ENCODE results near the gene ANKRD63. TPM values are rescaled to one million over a fixed set of nuclear protein-coding genes. Genes with fewer than 3 reads are reported as not detected.

ANKRD63 gene
- polyA plus RNA-seq, 1 experiment: not detected

- Histone ChIP-seq H3K27ac (ENCODE audit: low read depth, low read length) (no peak overlapping the region), H3K4me3 (ENCODE audit: low read depth, low read length) (no peak overlapping the region), H3K27me3 (ENCODE audit: control insufficient read depth, insufficient read depth, low read length) (peaks cover 16% of the 10 kb centered on the region), H3K9me3 (ENCODE audit: control insufficient read depth, insufficient read depth, low read length) (no peaks in the 10 kb centered on the region)
- DNase-seq (ENCODE audit: low read depth, low spot score): no peak
- no peak for TF ChIP-seq CTCF (IDR thresholded peaks at IDR 0.05; ENCODE audit: low read depth, low read length)
- ChIA-PET CTCF (interaction anchor here (0.6 to 3.2 kb wide), 3 partner anchors 11 to 21 kb away, joined by 3 to 22 read pairs (median 3); no protein-coding TSS in a partner anchor), POLR2A (no interaction called here)
Measured at GRCh38 chr15:40258544-40258943, 24.3 kb downstream of the ANKRD63 start.

- Histone ChIP-seq H3K4me3 (ENCODE audit: low read depth, low read length) (no peak overlapping the region), H3K27me3 (ENCODE audit: control insufficient read depth, insufficient read depth, low read length) (peaks cover 23% of the 10 kb centered on the region), H3K27ac (ENCODE audit: low read depth, low read length) (no peak overlapping the region), H3K9me3 (ENCODE audit: control insufficient read depth, insufficient read depth, low read length) (no peaks in the 10 kb centered on the region)
- ChIA-PET POLR2A (no interaction called here), CTCF (interaction anchor here (0.6 to 3.2 kb wide), 3 partner anchors 12 to 21 kb away, joined by 3 to 22 read pairs (median 3); no protein-coding TSS in a partner anchor)
- DNase-seq (ENCODE audit: low read depth, low spot score): no peak
- no peak for TF ChIP-seq CTCF (IDR thresholded peaks at IDR 0.05; ENCODE audit: low read depth, low read length)
Measured at GRCh38 chr15:40257656-40258450, 25.0 kb downstream of the ANKRD63 start.

DNA sequence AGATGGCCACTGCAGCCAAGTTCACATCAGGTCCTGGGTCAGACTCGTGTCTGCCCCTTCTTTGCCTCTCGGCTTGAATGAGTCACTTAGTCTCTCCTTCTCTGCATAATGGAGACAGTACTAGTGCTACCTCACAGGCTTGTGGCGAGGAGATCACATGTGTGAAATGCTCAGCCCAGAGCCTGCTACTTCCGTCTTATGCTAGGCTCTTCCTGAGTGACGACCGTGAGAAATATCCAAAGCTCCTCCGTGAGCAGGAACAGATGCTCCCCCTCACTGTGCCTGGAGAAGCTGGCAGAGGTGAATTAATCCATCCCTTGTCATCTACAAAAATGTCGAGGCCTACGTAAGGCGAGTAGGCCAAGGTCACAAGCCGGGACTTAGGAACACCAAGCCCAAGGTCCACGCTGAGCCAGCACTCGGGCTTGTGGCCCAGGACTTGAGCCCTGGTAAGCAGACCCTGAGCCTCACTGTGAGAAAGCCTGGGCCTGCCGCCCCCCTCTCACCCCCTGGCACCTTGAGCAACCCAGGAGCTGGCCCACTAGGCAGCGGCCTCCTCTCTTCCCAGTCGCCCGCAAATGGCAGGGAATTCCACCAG lies 26.1 kb downstream of the ANKRD63 start:
- CTCF ChIA-PET: interaction anchor here (3.2 kb wide), 1 partner anchor 17 kb away, joined by 22 read pairs; no protein-coding TSS in a partner anchor

DNA sequence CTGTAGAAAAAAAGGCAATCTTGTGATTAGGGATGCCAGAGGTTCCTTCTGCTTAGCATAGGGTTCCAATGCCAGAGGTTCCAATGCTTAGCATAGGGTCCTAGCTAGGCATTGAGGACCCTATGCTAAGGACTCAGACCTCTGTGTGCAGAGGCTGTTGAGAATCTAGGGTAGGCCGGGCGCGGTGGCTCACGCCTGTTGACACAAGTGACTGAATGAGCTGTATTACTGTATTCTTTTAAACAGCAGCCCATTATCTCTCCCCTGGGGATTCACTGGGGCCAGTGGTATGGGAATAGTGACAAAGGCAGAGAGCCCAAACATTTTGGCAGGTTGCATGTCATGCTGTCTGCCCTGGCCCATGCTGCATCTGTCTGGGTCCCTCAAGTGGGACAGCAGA lies 27.8 kb downstream of the ANKRD63 start:
- POLR2A ChIA-PET: no interaction called here
- Histone ChIP-seq H3K27me3 (ENCODE audit: control insufficient read depth, insufficient read depth, low read length) (peaks cover 48% of the 10 kb centered on the region), H3K9me3 (ENCODE audit: control insufficient read depth, insufficient read depth, low read length) (no peaks in the 10 kb centered on the region), H3K27ac (ENCODE audit: low read depth, low read length) (no peak overlapping the region), H3K4me3 (ENCODE audit: low read depth, low read length) (no peak overlapping the region)
- CTCF ChIA-PET: interaction anchor here (1.6 to 2.4 kb wide), 3 partner anchors 19 to 38 kb away, joined by 6 to 19 read pairs (median 8); no protein-coding TSS in a partner anchor
- no peak for DNase-seq (ENCODE audit: low read depth, low spot score)
- no peak for TF ChIP-seq CTCF (IDR thresholded peaks at IDR 0.05; ENCODE audit: low read depth, low read length)

More for the DNA sequence above, 26.1 kb downstream of the ANKRD63 start:
- no peak overlapping the region for H3K27ac ChIP-seq (ENCODE audit: low read depth, low read length)
- no peak for DNase-seq (ENCODE audit: low read depth, low spot score)
- no peaks in the 10 kb centered on the region for H3K9me3 ChIP-seq (ENCODE audit: control insufficient read depth, insufficient read depth, low read length)
- no peak for TF ChIP-seq CTCF (IDR thresholded peaks at IDR 0.05; ENCODE audit: low read depth, low read length)
- H3K4me3 ChIP-seq (ENCODE audit: low read depth, low read length): no peak overlapping the region
- POLR2A ChIA-PET: no interaction called here
- peaks cover 33% of the 10 kb centered on the region for H3K27me3 ChIP-seq (ENCODE audit: control insufficient read depth, insufficient read depth, low read length)

DNA sequence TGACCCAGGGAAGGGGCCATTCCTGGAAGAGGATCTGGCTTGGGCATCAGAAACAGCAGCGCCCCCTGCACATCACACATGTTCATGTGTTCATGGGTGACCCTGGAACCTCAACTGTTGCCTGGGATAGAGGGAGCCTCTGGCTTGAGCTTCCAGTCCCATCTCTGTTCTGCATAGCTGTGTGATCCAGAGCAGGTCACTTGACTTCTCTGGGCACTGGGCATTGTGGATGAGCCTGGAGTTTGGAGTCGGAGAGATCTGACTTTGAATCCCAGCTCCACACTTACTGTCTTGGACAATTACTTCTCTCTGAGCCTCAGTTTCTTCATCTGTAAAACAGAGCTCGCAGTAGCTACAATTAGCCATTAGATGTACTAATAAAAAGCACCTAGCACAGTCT lies 28.4 kb downstream of the ANKRD63 start:
- ChIA-PET CTCF (interaction anchor here (1.6 to 2.4 kb wide), 3 partner anchors 20 to 37 kb away, joined by 6 to 19 read pairs (median 8); no protein-coding TSS in a partner anchor), POLR2A (no interaction called here)
- Histone ChIP-seq H3K27ac (ENCODE audit: low read depth, low read length) (no peak overlapping the region), H3K4me3 (ENCODE audit: low read depth, low read length) (no peak overlapping the region), H3K9me3 (ENCODE audit: control insufficient read depth, insufficient read depth, low read length) (no peaks in the 10 kb centered on the region), H3K27me3 (ENCODE audit: control insufficient read depth, insufficient read depth, low read length) (peaks cover 50% of the 10 kb centered on the region)
- DNase-seq (ENCODE audit: low read depth, low spot score): no peak
- no peak for TF ChIP-seq CTCF (IDR thresholded peaks at IDR 0.05; ENCODE audit: low read depth, low read length)

Measured in AG04450 (cell line).